Inferior parietal cortex (tissue), 1 donor: Measurements from ENCODE around the gene RASIP1.
A peak's percentile ranks its signal among the peaks of the same experiment; 100 is the strongest.

Experiments used
- DNase-seq: peaks from one replicate; pipeline ENCODE4 v3.0.0-alpha.2; 2016; ENCODE audit errors: extremely low spot score

RASIP1 gene

DNA sequence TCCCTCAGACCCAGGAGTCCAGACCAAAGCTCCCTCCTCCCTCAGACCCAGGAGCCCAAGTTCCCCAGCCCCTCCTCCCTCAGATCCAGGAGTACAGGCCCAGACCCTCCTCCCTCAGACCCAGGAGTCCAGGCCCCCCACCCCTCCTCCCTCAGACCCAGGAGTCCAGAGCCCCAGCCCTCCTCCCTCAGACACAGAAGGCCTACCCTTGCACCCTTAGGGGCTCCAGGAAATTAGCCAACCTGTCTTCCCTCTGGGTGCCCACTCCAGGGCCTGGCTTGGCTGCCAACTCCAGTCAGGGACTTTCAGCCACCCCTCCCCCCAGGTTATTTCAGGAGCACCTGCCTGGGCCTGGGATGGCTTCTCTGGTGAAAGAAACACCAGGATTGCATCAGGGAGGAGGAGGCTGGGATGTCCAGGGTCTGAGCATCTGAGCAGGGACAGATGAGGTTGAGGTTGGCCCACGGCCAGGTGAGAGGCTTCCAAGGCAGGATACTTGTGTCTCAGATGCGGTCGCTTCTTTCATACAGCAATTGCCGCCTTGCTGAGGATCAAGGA is 14.8 kb upstream of the RASIP1 start, which contains the start of gene FGF21:
FGF21 (plus strand) TSS at position 441 of the 558 bp plus-strand sequence. CDS start 713 bp downstream, outside the sequence.
- DNase-seq: no peak

DNA sequence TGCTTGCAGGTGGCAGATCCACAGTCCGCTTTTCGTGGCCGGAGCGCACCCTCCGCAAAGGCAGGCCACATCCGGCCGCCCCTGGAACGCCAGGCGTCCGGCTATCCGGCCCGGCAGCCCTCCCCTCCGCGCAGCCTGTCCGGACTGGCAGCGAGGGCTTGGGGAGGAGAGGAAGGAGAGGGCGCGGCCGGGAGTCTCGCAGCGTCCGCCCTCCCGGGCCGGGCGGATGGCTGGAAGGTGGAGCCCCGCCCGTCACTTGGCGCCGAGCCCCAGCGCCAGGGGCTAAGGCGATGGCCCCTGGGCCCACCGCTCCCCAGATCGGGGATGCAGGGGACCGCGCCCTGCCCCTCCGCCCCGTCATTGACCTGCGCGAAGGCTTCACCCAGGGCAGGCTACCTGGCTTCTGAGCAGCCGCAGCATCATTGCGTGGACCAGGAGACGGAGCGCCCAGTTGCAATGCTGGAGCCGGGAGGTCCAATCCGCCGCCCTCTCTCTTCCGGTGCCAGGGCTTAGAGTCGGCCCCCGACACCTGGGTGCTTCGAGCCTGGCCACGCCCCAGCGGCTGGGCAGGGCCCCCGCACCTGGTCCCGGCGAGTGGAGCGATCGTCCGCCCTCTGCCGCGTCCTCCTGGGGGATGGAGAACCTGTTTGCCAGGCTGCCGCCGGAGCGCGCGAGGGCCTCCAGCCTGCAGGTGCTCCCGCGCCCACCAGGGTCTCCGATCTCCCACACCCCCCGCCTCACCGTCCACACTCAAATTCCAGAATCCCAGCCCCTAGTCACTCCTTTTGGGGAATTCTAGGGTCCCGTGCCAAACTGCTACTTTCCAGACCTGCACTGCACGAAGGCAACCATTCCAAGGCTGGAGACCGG is 12.3 kb upstream of the RASIP1 start, which contains the start of gene FUT1:
FUT1 (minus strand) TSS at position 146 of the 870 bp plus-strand sequence. CDS start 1,360 bp downstream, outside the sequence.
- no peak for DNase-seq

DNA sequence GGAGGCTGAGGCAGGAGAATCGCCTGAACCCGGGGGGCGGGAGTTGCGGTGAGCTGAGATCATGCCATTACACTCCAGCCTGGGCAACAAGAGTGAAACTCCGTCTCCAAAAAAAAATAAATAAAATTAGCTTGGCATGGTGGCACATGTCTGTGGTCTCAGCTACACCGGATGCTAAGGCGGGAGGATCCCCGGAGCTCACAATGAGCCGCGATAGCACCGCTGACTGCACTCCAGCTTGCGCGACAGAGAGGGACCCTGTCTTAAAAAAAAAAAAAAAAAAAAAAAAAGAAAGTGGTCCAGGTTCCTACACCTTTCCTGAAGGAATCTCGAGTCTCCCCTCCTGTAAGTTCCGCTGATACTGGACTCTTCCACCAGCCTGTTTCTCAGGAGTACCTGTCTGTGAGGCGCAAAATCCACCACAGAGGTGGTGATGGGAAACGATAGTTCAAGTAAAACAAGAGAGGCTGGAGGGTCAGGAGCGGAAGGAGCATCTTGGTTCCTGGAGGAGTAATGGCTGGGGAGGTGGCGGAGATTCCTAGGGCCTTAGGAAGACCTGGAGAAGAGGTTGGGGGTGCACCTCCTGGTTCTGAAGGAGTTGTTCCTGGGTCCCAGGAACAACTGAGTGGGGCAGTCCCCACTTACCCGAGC is 11.6 kb upstream of the RASIP1 start:
- DNase-seq: no peak

DNA sequence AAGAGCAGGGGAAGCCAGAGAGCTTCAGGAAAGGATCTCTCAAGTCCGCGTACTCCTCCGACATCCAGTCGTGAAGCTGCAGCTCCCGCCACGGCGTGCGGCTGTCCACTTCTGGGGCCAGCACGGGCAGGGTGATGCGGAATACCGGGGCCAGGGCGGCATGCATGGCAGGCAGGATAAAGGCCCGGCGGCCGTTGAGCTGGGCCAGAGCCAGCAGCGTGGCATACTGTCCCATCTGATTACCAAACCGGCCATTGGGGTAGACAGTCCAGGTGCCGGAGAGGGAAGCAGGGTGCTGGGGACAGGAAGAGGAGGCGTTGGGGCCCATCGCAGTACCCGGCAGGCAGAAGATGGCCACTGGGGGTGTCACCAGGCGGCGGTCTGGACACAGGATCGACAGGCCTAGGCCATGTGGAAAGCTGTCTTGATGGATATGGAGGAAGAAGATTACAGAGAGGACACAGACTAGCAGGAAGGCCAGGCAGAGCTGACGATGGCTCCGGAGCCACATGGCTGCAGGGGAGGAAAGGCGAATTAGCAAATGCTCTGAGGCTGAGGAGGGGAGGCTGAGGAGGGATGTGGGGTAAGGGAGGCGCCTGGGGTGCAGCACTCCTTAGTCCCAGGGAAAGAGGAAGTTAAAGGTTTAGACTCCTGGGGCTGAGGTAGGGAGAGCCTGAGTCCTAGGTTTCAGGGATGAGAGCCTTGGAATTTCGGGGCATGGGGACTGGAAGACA is 10.5 kb upstream of the RASIP1 start:
- no peak for DNase-seq

DNA sequence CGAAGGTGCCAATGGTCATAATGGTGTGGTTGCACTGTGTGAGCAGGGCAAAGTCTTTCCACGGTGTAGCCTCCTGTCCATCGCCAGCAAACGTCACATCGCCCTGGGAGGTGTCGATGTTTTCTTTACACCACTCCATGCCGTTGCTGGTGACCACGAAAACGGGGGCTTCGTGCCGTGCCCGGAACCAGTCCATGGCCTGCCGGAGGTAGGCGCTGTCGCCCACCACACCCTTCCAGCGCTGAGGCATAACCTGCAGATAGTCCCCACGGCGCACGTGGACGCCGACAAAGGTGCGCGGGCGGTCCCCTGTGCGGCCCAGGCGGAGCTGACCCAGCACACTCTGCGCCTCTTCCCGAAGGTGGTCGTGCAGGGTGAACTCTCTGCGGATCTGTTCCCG is 9.9 kb upstream of the RASIP1 start:
- DNase-seq: no peak

DNA sequence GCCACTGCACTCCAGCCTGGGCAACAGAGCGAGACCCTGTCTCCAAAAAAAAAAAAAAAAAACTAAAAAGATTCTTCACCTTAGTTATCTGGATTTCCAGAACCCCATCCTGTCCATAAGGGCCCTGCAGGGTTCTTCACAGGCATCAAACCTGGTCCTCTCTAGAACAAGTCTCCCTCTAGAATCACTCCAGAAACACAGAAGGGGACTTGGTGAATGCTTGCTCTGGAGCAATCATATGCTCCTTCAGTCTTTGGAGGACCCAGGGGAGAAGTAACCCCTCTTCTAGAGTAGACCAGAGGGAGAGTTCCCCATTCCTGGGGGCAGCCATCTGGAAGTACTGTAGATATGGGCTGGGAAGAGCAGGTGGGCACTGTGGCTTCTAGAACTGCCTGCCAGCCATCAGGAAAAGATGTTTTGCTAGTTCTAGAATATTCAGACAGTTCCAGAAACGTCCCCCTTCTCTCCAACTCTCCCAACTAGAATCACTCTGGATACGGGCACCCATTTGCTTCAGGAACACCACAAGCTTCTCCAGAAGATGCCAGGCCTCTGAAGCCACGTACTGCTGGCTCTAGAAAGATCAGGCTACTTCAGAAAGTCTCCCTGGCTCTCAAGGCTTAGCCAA is 9.3 kb upstream of the RASIP1 start:
- DNase-seq: no peak

DNA sequence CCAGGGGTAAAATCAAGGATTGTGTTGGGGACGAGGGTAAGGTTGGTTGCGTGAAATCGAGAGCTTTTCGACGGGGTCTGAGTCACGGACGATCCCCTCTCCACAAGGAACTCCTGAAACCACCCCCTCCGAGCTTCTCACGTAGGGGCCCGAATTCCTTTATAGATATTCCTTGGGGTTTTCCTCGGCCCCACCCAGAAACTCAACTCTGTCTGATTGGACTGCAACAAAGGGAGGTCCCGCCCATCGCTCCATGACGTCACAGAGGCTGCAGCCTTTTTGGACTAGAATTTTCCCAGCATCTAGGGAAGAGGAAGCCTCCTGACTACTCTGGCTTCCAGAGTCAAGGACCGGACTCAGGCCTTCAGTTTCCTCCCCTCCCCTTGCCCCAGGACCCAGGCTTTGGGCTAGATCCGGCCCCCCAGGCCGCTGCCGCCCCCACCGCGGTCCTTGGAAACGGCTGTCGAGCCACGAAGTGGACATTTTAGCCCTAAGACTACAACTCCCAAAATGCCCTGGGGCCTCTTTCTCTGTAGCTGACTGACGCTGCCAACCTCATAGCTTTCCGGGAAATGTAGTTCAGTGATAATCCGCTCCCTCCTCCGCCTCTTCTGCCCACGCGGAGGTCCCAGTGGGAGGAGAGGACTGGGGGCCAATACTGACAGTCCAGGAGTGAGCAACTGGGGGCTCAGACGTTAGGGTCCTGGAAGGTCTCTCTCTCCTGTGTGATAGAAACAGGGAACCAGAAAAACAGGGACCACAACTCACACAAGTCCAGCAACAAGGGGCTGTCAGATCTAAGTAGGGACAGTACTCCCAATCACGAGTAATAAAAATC is 6.5 kb upstream of the RASIP1 start, which contains the start of gene IZUMO1:
IZUMO1 (minus strand) TSS at position 172 of the 838 bp plus-strand sequence. CDS start 1,050 bp downstream, outside the sequence.
- DNase-seq: peak; percentile 90

DNA sequence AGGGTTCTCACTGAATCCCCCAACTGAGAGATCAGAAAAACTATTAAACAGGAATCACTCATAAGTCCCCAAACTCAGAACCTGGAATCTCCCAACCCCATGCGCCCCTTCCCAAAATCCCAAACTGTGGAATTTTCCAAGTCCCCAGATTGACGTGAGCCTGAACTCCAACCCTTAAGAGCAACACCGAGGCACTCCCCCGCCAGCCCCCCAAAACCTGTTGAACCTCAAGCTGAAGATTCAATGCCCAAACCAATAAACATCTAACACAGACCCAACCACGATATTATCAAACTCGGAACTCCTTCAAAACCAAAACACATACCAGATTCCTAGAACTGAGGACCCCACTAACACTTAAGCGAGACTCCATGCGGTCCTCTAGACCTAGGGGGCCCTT is 5.7 kb upstream of the RASIP1 start:
- DNase-seq: no peak

DNA sequence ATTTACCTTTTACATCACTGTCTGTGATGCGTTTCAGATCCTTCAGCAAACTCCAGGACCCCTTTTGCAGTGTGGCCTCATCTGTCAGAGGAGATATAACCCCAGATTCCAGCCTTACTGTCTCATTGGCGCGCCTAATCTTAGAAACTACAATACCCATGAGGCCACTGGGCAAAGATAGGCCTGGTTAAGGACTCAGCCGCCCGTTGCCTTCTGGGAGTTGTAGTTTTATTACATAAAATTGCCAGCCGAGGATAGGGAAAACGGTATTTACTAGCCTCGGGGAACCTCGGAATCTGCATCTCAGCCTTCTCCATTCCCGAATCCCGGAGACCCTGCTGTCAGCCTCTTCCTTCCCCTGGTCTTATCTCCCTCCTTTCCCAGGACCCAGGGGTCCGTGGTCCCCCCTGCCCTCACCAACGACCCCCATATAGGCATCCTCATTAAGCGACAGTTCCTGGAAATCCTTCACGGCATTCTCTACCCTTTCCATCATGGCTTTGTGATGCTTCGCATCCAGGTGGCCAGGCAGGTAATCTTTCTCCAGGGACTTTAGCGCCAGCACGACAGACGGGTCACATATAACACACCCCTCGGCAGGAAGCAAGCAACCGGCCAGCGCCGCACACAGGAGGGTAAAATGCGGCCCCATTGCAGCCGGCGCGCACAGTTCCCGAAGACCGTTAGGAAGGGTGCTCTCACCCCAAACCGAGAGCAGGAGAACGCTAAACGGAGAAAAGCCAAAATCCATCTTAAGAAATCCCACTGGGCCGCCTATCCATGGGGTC is 5.0 kb upstream of the RASIP1 start:
- DNase-seq: peak; percentile 84

DNA sequence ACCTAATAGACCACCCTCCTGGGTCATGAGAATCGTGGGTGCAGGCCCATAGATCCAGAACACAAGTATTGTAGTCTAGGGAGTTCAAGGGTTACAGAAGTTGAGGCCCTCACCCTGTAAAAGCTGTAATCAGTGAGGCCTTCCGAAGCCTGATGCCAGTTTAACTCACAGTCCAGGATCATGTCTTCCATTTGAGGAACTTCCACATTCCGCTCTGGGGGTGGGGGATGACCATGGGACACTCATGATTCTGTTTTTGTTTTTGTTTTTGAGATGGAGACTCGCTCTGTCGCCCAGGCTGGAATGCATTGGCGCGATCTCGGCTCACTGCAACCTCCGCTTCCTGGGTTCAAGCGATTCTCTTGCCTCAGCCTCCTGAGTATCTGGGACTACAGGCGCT is 1.7 kb upstream of the RASIP1 start:
- no peak for DNase-seq

DNA sequence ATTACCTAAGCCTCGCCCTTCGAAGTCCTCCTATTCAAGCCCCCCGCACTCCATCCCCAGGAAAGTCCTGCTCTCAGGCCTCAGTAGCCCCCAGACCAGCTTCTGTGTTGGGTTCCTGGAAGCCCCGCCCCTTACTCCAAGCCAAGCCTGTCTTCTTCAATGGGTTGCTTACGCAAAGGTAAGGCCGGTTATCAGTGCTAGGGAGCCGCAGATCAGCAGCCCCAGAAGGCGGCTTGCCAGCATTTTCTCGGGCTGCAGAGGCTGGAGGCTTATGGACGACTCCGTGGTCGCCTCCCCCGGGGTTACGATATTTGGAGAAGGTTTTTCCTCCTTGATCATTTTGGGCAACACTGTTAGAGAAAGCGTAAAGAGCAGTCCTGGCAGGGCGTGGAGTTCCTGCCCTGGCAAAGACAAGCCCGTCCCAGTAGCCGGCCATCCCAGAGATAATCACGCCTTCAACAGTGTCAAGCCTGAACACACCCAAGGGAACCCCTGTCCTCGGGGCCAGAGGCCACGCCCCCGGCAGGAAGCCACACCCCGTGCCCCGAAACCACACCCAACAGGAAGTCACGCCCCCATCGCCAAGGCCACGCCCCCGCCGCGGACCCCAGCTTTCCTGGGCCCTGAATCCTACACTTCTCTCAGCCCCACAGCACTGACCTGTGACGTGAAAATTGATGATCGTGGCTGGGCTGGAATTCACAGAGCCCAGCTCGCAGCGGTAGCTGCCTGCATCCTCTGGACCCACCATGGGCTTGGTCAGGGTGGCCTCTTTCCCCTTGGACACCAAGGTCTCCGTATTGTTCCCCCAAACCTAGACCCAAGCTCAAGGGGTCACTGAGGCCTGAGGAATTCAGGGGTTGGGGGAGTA is 954 bp upstream of the RASIP1 start:
- DNase-seq: no peak

DNA sequence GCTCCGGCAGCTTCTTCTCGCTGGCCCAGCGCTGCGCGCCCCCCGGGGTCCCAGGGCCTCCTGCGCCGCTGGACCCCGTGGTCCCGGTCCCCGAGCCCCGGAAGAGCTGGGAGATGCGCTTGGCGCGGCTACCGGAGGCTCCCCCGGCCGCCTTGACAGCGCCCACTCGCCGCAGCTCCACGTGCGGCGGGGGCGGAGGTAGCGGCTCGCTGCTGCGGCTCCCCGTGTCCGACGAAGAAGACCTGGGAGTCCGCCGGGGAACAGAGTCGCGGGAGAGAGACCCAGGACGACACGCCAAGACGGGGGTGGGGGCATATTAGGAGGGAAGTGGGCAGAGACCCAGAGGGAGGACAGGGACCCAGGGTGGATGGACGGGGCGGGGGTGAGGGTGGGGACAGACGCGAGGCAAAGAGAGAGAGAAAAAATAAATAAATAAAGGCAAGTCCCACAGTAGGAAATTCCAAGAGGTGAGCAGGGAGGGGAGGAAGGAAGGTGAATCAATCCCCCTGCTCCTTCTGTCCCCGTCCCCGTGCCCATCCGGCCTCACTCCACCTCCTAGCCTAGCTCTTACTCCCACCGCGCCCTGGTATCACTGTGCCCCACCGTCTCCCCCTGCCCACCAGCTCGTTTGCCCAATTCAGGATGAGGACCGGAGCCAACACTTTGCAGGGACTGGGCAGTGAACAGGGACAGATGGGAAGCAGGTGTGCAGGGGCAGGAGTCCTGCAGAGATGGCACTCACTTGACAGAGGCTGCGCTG is 826 bp downstream of the RASIP1 start:
- no peak for DNase-seq

DNA sequence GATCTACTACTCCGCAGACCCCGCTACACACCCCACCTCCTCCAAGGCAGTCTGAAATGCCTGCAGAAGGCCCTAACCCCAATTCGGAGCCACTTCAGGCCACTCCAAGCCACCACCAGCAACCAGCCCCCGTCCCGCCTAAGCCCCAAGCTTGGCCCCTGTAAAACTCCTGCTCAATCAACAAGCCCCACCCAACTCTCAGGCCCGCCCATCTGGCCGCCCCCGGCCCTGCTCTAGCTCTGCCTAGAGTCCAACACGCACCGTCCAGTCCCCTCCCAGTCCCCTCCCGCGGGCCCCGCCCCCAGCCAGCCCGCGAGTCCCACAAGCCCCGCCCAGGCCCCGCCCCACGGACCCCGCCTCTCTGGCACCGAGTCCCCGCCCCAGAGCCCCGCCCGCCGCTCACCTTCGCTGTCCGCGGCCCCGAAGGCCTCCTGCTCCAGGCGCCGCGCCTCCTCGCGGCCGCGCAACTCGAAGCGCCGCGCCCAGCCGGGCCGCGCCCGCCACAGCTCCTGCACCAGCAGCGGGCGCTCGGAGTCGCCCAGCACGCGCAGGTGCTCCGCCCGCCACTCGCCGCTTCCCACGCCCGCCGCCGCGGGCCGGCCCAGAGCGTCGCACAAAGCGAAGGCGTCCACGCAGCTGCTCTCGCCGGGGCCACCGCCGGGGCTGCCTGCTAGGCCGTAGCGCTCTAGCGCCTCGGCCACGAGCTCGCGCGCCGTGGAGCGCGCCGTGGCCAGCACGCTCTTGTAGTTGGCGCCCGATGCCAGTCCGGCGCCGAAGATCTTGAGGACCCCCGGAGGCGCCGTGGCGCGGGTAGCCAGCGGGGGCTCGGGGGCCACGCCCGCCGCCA is 1.6 kb downstream of the RASIP1 start:
- DNase-seq: peak; percentile 43

DNA sequence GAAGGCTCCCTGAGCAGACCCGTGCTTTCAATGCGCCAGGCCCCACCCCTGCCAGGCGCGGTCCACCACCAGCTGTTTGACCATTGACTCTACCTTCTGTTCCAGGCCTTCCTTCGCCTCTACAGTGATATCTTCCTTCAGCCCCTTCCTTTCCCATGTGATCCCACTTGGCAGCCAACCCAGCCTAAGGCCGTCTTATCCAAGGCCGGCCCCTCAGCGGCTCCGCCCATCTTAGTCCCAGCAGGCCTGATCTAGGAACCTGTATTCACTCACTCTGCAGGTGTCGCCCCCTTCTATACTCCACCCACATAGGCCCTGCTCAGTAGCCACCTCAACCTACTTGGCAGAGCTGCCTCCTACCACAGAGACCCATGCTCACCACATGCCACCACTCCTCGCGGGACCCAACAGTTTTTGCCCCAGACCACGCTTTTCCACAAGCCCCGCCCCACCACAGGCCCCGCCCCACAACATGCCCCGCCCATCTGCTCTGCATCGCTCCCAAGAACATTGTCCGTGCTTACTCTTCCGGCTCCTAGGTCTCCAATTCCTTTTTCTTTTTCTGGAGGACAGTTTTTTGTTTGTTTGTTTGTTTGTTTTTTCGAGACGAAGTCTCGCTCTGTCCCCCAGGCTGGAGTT is 2.9 kb downstream of the RASIP1 start:
- no peak for DNase-seq

DNA sequence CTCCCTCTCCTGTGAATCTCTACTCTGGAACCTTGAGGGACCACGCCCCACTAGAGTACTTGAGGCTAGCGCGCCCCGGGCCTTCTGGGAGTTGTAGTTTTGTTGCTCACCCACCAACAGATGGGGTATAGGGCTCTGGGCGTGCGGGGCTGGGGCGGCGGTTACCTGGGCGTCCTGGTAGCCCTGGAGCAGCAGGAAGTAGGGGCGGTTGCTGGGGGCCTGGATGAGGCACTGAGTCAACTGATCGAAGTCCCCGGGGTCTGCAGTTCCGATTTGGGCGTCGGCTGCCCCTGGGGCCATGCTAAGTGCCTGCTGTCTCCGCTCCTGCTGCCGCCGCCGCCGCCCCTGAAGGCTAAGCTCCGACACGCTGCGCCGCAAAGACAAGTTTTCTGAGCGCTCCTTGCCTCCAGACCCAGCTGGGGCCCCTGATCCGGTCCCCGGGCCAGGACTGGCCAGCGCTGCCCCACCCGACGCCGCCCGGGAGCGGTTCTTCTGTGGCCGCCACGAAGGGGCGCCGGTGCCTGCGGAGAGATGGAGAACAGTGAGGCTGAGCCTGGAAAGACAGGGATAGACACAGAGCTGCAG is 5.3 kb downstream of the RASIP1 start:
- DNase-seq: no peak

DNA sequence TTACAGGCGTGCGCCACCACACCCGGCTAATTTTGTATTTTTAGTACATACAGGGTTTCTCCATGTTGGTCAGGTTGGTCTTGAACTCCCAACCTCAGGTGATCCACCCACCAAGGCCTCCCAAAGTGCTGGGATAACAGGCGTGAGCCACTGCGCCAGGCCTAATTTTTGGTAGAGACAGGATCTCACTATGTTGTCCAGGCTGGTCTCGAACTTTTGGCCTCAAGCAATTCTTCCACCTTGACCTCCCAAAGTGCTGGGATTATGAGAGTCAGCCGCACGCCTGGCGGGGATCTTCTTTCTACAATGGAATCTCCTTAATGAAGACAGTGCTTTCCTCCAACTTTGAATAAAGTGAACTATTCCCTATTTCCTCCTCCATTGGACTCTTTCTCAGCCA is 5.8 kb downstream of the RASIP1 start:
- DNase-seq: no peak
